HCEC 1CT (cell line): ENCODE data around the gene CNPY1.
"Not testable (repeated sequence)": the region's sequence is repeated elsewhere in the genome, so short reads cannot be mapped to it uniquely, and the experiment has no call there.

Experiments
- DNase-seq: peaks from one replicate; pipeline ENCODE4 v3.0.0-alpha.2; 2017

Gene CNPY1

GRCh38 chr7:155546449-155546848 is at the start of gene CNPY1:
Gene CNPY1, minus strand, starts transcription at chr7:155546559. Its CDS starts 630 bp downstream, at chr7:155545929.
- DNase-seq = not testable (repeated sequence)

- DNase-seq = no peak
Measured at GRCh38 chr7:155594961-155595366, 48.6 kb upstream of the CNPY1 start.

- no peak for DNase-seq
Measured at GRCh38 chr7:155594163-155594732, 47.9 kb upstream of the CNPY1 start.

GRCh38 chr7:155593461-155594162 is 47.3 kb upstream of the CNPY1 start:
- no peak for DNase-seq

- no peak for DNase-seq
Measured at GRCh38 chr7:155591055-155591775, 44.9 kb upstream of the CNPY1 start.

GRCh38 chr7:155590215-155591018 is 44.1 kb upstream of the CNPY1 start:
- no peak for DNase-seq

GRCh38 chr7:155589001-155589980 is 42.9 kb upstream of the CNPY1 start:
- DNase-seq = no peak

- no peak for DNase-seq
Measured at GRCh38 chr7:155588468-155588998, 42.2 kb upstream of the CNPY1 start.

GRCh38 chr7:155587486-155587885 is 41.1 kb upstream of the CNPY1 start:
- DNase-seq = no peak

GRCh38 chr7:155586843-155587440 is 40.6 kb upstream of the CNPY1 start:
- DNase-seq = no peak

GRCh38 chr7:155585951-155586350 is 39.6 kb upstream of the CNPY1 start:
- DNase-seq = no peak

GRCh38 chr7:155585532-155585895 is 39.2 kb upstream of the CNPY1 start:
- DNase-seq = no peak

GRCh38 chr7:155584763-155585531 is 38.6 kb upstream of the CNPY1 start:
- DNase-seq = no peak

GRCh38 chr7:155584261-155584660 is 37.9 kb upstream of the CNPY1 start:
- DNase-seq = no peak

GRCh38 chr7:155583636-155584035 is 37.3 kb upstream of the CNPY1 start:
- no peak for DNase-seq

GRCh38 chr7:155581954-155582353 is 35.6 kb upstream of the CNPY1 start:
- DNase-seq = no peak

- no peak for DNase-seq
Measured at GRCh38 chr7:155581107-155581830, 34.9 kb upstream of the CNPY1 start.

GRCh38 chr7:155580367-155580766 is 34.0 kb upstream of the CNPY1 start:
- DNase-seq = no peak

- DNase-seq = no peak
Measured at GRCh38 chr7:155579565-155579964, 33.2 kb upstream of the CNPY1 start.

- no peak for DNase-seq
Measured at GRCh38 chr7:155578016-155578415, 31.7 kb upstream of the CNPY1 start.
